Panc1 (cell line): ENCODE results near the gene SPEG. TPM values are rescaled to one million over a fixed set of nuclear protein-coding genes. Genes with fewer than 3 reads are reported as not detected.

Source experiments
- ATAC-seq: fragments of 200-7000 bp; cut with Tn5 transposase; 2 replicates; pipeline ENCODE4 v1.9.1; 2020; ENCODE audit warnings: mild to moderate bottlenecking, moderate library complexity
- BruUV-seq: library from RNA; stranded (reverse); fragments of 400-500 nt; replicated peaks from 2 replicates; lab custom pipeline; 2021; lab: Mats Ljungman, UMichigan
- CTCF ChIA-PET: fragments of 300-600 bp; sonication (Branson Sonifier 250); formaldehyde crosslinking; loops from one replicate; lab custom pipeline; 2022; ENCODE audit warnings: antibody characterized with exemption; lab: Charles Lee
- POLR2A ChIA-PET: fragments of 300-600 bp; sonication (Branson Sonifier 250); formaldehyde crosslinking; loops from one replicate; lab custom pipeline; 2022; ENCODE audit warnings: antibody characterized with exemption; lab: Charles Lee
- DNase-seq: peaks from one replicate; pipeline ENCODE4 v3.0.0-alpha.2; 2010; ENCODE audit warnings: low read depth, low spot score
- H3K27ac ChIP-seq: 2 replicates; pipeline ENCODE4 v1.5.1; 2011; ENCODE audit warnings: mild to moderate bottlenecking, low read length, inconsistent platforms
- H3K27me3 ChIP-seq: fragments of 200-500 bp; sonication (Bioruptor generic); 2 replicates; pipeline ENCODE4 v1.6.0; 2014; ENCODE audit warnings: low read length, inconsistent platforms; ENCODE audit not compliant: control insufficient read depth, insufficient read depth
- H3K36me3 ChIP-seq: fragments of 200-500 bp; sonication (Bioruptor generic); 2 replicates; pipeline ENCODE4 v1.5.1; 2014; ENCODE audit warnings: inconsistent platforms, mild to moderate bottlenecking, low read length, moderate library complexity; ENCODE audit not compliant: control insufficient read depth, insufficient read depth
- H3K4me1 ChIP-seq: 2 replicates; pipeline ENCODE4 v1.5.1; 2011; ENCODE audit warnings: inconsistent platforms, mild to moderate bottlenecking, low read length, moderate library complexity; ENCODE audit not compliant: control insufficient read depth, insufficient read depth
- H3K4me3 ChIP-seq, 2 experiments: 2 replicates each; pipeline ENCODE4 v1.5.1; 2011 to 2012; ENCODE audit warnings: low read depth in 2 of 2, low read length in 2 of 2, mild to moderate bottlenecking in 2 of 2, inconsistent platforms in 1 of 2, moderate library complexity in 1 of 2
- H3K9me3 ChIP-seq: fragments of 200-500 bp; sonication (Bioruptor generic); 2 replicates; pipeline ENCODE4 v1.5.1; 2014; ENCODE audit warnings: low read depth, mild to moderate bottlenecking, inconsistent platforms, low read length, moderate library complexity; ENCODE audit not compliant: control insufficient read depth, insufficient read depth
- POLR2AphosphoS5 ChIP-seq: IDR thresholded peaks from 2 replicates; pipeline ENCODE4 v1.6.1; 2012; ENCODE audit warnings: mild to moderate bottlenecking, low read depth, low read length, moderate library complexity
- SIN3A ChIP-seq: IDR thresholded peaks from 2 replicates; pipeline ENCODE4 v1.6.1; 2012; ENCODE audit warnings: low read depth, mild to moderate bottlenecking, low read length, moderate library complexity, borderline replicate concordance; ENCODE audit not compliant: insufficient read depth
- TCF7L2 ChIP-seq: IDR thresholded peaks from 2 replicates; pipeline ENCODE4 v1.6.1; 2011; ENCODE audit warnings: mild to moderate bottlenecking, low read depth, low read length, inconsistent platforms
- in situ Hi-C: cut with HindIII; loops from 2 replicates; pipeline ENCODE4 v1.10.0; 2016; ENCODE audit warnings: low sequenced_read_pairs, low pct_unique_long_range_greater_than_20kb
- intact Hi-C: fragments of 100-400 bp; cut with micrococcal nuclease; formaldehyde crosslinking; loops from one replicate; pipeline ENCODE4 v1.10.0; 2022; ENCODE audit not compliant: unreplicated experiment
- total RNA-seq: library from RNA; stranded (reverse); gene quantifications from one replicate; pipeline ENCODE4 v1.2.1, GENCODE V29; 2021; ENCODE audit not compliant: unreplicated experiment
- TF ChIP-seq, protein P1 (sequence below), 2 experiments: IDR thresholded peaks; 2 replicates each; pipeline ENCODE4 v1.6.1; 2011 to 2012; ENCODE audit warnings: low read depth in 2 of 2, control low read depth in 1 of 2, low read length in 1 of 2, mild to moderate bottlenecking in 1 of 2, moderate library complexity in 1 of 2; ENCODE audit not compliant: insufficient read depth in 1 of 2
- TF ChIP-seq, protein P2 (sequence below): fragments of 450-650 bp; IDR thresholded peaks from 2 replicates; pipeline ENCODE4 v1.5.1; 2017; ENCODE audit warnings: mild to moderate bottlenecking

SPEG gene
- total RNA-seq, 1 experiment from 2014 or later: 3.4 TPM

DNA sequence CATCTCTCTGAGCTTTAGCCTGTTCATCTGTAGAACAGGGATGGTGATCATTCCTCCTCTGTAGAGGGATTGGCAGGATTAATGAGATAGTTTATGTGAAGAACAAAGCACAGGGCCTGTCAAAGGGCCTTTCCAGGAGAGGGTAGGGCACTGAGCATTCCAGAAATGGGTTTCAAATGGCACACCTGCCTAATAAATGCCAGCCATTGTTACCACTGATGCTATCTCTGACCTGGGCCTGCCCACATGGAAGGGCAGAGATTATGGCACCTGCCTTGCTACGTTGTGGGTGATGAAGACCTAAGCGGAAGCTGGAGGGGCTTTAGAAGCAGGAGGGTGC lies 33.1 kb downstream of the SPEG start:
- CTCF ChIA-PET: interaction anchor here (1.1 kb wide), 1 partner anchor 62 kb away, joined by 3 read pairs; no protein-coding TSS in a partner anchor
- Histone ChIP-seq H3K4me1 (peaks cover 4% of the 10 kb centered on the region; the same call in 1 of the 2 replicates), H3K4me3 (no peak overlapping the region), H3K36me3 (no peaks in the 10 kb centered on the region), H3K27ac (no peak overlapping the region), H3K9me3 (no peaks in the 10 kb centered on the region), H3K27me3 (no peaks in the 10 kb centered on the region)
- ATAC-seq (no peak), DNase-seq (no peak)
- BruUV-seq: no TSS peak
- in situ Hi-C loops (no loop called here), intact Hi-C loops (no loop called here)
- TF ChIP-seq SIN3A: no peak
- TF ChIP-seq POLR2AphosphoS5: no peak
- TF ChIP-seq, protein P1, sequence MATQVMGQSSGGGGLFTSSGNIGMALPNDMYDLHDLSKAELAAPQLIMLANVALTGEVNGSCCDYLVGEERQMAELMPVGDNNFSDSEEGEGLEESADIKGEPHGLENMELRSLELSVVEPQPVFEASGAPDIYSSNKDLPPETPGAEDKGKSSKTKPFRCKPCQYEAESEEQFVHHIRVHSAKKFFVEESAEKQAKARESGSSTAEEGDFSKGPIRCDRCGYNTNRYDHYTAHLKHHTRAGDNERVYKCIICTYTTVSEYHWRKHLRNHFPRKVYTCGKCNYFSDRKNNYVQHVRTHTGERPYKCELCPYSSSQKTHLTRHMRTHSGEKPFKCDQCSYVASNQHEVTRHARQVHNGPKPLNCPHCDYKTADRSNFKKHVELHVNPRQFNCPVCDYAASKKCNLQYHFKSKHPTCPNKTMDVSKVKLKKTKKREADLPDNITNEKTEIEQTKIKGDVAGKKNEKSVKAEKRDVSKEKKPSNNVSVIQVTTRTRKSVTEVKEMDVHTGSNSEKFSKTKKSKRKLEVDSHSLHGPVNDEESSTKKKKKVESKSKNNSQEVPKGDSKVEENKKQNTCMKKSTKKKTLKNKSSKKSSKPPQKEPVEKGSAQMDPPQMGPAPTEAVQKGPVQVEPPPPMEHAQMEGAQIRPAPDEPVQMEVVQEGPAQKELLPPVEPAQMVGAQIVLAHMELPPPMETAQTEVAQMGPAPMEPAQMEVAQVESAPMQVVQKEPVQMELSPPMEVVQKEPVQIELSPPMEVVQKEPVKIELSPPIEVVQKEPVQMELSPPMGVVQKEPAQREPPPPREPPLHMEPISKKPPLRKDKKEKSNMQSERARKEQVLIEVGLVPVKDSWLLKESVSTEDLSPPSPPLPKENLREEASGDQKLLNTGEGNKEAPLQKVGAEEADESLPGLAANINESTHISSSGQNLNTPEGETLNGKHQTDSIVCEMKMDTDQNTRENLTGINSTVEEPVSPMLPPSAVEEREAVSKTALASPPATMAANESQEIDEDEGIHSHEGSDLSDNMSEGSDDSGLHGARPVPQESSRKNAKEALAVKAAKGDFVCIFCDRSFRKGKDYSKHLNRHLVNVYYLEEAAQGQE (IDR thresholded peaks at IDR 0.05; ENCODE audit: insufficient read depth in 1 of 2, low read depth in 2 of 2, low read length in 1 of 2): no peak
- TF ChIP-seq, protein P2, sequence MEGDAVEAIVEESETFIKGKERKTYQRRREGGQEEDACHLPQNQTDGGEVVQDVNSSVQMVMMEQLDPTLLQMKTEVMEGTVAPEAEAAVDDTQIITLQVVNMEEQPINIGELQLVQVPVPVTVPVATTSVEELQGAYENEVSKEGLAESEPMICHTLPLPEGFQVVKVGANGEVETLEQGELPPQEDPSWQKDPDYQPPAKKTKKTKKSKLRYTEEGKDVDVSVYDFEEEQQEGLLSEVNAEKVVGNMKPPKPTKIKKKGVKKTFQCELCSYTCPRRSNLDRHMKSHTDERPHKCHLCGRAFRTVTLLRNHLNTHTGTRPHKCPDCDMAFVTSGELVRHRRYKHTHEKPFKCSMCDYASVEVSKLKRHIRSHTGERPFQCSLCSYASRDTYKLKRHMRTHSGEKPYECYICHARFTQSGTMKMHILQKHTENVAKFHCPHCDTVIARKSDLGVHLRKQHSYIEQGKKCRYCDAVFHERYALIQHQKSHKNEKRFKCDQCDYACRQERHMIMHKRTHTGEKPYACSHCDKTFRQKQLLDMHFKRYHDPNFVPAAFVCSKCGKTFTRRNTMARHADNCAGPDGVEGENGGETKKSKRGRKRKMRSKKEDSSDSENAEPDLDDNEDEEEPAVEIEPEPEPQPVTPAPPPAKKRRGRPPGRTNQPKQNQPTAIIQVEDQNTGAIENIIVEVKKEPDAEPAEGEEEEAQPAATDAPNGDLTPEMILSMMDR: no peak
- TF ChIP-seq TCF7L2: no peak
- POLR2A ChIA-PET: no interaction called here

DNA sequence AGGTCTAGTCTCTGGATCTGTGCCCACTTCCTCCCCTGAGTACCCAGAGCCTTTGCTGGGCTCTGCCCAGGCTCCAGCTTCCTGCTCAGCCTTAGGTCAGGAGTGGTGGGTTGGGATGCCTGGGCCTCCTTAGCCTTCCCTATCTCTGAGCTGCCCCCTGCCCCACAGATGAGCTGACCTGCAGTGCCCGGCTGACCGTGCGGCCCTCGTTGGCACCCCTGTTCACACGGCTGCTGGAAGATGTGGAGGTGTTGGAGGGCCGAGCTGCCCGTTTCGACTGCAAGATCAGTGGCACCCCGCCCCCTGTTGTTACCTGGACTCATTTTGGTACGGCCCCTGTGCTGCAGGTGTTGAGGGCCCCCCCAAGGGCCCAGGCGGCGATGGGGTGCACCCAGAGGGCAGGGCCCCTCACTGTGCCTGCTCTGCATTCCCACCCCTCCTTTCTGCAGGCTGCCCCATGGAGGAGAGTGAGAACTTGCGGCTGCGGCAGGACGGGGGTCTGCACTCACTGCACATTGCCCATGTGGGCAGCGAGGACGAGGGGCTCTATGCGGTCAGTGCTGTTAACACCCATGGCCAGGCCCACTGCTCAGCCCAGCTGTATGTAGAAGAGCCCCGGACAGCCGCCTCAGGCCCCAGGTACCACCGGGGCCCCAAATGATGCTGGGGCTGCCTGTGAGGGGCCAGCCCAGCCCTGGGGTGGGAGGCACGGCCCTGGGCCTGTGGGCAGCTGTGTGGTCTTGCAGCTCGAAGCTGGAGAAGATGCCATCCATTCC lies 34.0 kb downstream of the SPEG start:
- H3K9me3 ChIP-seq: no peaks in the 10 kb centered on the region

More for the DNA sequence above, 34.0 kb downstream of the SPEG start:
- ChIA-PET CTCF (interaction anchor here (0.8 kb wide), 1 partner anchor 9 kb away, joined by 3 read pairs; no protein-coding TSS in a partner anchor), POLR2A (no interaction called here)
- H3K27ac ChIP-seq: no peak overlapping the region
- H3K36me3 ChIP-seq: no peaks in the 10 kb centered on the region
- peaks cover 4% of the 10 kb centered on the region; the same call in 1 of the 2 replicates for H3K4me1 ChIP-seq
- TF ChIP-seq TCF7L2 (no peak), SIN3A (no peak), POLR2AphosphoS5 (no peak)
- TF ChIP-seq, protein P1 (IDR thresholded peaks at IDR 0.05; ENCODE audit: insufficient read depth in 1 of 2, low read depth in 2 of 2, low read length in 1 of 2): no peak
- TF ChIP-seq, protein P2: no peak
- no peak overlapping the region for H3K4me3 ChIP-seq
- BruUV-seq: no TSS peak
- ATAC-seq (no peak), DNase-seq (no peak)
- H3K27me3 ChIP-seq: no peaks in the 10 kb centered on the region
- in situ Hi-C loops: no loop called here
- intact Hi-C loops: no loop called here
